ENCODE data around the gene MBL2.

The MBL2 gene

GRCh38 chr10:52739380-52740154, 33.0 kb downstream of the MBL2 start:
- DNase-seq = no peak

GRCh38 chr10:52738951-52739350, 33.6 kb downstream of the MBL2 start:
- DNase-seq = no peak

GRCh38 chr10:52729271-52730104, 43.1 kb downstream of the MBL2 start:
- DNase-seq = peak; percentile 4

GRCh38 chr10:52720018-52720417, 52.6 kb downstream of the MBL2 start:
- no peak for DNase-seq

All from NCI-H1417 treated with DMSO at 0.1 percent for 48 hours (cell line).